DMS79 (cell line): ENCODE data around the gene NKD2.
"Not testable (repeated sequence)": the region's sequence is repeated elsewhere in the genome, so short reads cannot be mapped to it uniquely, and the experiment has no call there.

Source experiments
- DNase-seq: peaks from one replicate; lab custom pipeline; 2025; lab: John Stamatoyannopoulos, UW

NKD2 gene

DNA sequence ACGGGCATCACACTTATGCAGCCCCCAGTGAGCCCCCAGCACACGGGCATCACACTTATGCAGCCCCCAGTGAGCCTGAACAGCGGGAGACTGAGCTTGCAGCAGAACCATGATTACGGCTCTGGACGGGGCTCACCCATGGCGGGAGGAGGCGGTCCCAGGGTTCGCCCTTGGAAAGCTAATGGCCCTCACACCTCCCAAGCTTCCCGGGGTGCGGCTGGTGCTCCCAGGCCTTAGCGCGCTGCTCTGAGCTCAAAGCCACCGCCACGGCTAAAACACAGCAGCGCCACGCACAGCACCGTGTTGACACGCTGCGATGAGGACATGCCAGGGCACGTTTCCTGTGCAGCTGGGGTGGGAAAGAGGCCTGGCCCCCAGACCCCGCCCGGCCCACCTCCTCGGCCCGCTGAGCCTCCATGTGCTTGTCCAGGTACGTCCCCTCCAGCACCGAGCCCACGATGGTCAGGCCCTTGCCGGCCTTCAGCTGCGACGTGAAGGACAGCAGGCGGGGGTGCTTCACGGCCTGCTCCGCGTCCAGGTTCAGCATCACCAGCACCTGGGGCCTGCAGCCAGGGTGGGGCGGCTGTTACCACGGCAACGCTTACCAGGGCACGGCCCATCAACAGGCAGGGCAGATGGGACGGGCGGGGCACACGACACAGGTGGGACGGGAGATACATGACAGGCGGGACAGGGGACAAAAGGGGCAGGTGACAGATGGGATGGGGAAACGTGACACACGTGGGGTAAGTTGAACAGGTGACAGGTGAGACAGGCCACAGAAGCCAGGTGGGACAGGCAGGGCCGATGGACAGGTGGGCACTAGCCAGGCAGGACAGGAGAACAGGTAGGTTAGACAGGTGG is 64.9 kb downstream of the NKD2 start:
- DNase-seq, result no peak

DNA sequence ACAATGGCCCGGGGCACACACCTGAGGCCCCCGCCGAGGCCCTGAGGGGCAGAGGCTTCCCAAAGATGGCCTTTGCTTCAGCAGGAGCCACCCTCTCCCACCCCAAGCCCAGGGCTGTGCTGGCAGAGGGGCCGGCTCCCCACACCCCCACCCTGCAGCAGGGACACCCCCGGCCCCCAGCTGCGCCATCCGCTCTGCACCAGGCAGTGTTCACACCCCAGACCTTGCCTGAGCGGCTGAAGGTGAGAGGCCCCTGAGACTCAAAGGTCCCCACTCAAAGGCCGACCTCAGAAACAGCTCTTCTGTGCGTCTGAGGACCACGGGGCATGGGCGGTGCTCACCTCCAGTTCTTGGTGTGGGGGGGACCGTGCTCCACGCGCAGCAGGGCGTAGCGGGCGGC is 65.6 kb downstream of the NKD2 start:
- DNase-seq, result no peak

GRCh38 chr5:1074816-1075554 is 66.4 kb downstream of the NKD2 start:
- no peak for DNase-seq

DNA sequence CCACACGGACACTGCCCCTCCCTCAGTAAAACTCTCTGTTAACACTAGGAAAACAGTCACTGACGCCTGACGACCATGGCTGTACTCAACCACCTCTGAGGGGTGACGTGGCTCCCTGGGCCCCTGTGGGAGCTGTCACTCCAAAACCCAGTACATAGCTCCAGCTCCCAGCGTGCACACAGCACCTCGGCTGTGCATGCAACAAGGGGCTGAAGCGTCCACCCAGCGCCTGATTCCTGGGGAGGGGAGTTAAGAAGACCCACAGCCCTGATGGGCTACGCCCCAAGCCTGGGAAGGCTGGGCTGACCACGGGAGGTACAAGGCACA is 66.9 kb downstream of the NKD2 start:
- no peak for DNase-seq

DNA sequence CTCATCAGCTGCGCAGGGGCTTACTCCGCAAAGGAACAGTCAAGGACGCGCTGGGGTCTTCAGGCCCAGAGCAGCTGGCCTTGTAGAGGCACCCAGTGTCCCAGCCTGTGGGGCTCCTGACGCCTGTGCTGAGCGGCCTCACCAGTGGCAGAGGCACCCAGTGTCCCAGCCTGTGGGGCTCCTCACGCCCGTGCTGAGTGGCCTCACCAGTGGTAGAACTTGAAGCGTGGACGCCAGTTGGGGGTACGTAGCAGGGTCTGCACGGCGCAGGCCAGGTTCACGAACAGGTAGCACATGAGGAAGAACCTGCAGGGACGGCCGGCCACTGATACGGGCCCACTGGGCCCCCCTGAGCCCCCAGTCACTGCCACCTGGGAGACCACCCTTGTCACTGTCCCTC is 67.3 kb downstream of the NKD2 start:
- no peak for DNase-seq

- no peak for DNase-seq
Measured at GRCh38 chr5:1076406-1076805, 67.8 kb downstream of the NKD2 start.

DNA sequence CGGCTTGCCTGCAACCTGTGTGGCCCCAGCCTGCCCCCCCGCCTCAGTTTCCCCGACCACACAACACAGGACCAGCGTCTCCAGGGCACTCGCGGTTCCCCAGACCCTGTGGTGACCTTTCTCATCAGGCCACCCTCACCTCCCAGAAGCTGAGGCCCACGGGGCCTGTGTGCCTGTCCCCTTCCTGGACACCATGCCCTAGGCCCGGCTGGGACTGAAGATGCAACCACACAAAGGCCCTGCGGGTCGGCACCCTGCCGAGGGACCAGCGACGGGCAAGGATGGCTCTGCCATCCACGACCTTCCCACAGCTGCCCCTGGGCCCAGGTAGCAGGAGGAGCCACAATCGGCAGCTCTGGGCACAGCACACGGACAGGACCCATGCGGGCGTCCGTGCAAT is 68.4 kb downstream of the NKD2 start:
- DNase-seq, result no peak

DNA sequence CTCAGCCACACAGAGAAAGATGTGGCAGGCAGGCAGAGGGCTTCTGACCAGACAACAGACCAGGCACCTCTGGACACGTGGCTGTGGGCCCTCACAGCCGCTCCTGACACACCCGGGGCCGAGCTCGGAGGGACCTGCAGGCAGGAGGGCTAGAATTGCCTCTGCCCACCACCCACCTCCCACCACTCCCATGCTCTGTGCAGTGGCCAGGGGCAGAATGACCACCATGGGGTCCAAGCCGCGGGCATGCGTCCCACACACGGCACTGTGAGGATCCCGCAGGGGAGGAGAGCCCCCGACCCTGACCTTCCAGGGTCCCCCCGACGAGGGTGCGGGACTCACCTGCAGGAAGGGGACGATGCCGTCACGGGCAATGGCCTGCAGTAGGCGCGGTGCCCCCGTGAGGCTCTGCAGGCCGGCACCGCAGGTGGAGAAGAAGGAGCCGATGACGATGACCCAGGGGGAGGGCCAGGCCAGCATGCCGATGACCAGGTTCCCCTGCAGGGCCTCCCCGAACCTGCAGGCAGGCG is 69.0 kb downstream of the NKD2 start:
- no peak for DNase-seq

DNA sequence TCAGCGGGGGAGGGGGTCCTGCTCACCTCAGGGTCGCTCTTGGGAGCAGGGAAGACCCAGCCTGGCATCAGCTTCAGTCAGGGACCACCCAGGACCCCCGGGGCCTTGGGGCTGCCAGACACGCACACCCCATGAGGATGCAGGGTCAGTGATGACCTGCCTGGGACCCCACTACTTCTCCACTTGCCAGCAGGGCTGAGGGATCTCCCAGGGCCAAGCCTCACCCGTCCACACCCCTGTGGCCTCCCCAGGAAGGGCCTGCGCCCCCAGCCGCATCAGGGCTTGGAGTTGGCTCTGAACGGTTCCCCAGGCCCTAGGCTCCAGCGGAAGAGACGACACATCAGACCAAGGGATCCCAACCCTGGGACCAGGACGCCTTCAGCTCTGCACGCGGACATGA is 69.6 kb downstream of the NKD2 start:
- no peak for DNase-seq

DNA sequence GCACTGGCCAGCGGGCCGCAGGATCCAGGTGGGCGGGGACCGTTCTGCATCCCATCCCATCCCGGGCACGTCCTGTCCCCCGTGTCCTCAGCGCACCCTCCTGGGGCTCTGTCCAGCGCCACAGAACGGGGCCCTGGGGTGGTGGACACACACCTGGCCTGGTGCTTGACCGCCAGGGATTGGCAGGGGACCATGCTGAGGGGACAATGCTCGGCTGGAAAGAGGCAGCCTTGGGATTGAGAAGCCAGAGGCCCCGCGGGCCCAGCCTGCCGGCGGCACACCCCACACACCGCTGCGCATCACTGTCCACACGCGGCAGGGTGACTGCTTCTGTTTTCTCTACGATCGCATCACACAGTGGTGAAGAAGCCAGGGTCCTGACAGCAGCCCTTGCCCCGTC is 70.2 kb downstream of the NKD2 start:
- no peak for DNase-seq

- DNase-seq, result no peak
Measured at GRCh38 chr5:1079486-1079885, 70.9 kb downstream of the NKD2 start.

- no peak for DNase-seq
Measured at GRCh38 chr5:1079961-1080360, 71.4 kb downstream of the NKD2 start.

DNA sequence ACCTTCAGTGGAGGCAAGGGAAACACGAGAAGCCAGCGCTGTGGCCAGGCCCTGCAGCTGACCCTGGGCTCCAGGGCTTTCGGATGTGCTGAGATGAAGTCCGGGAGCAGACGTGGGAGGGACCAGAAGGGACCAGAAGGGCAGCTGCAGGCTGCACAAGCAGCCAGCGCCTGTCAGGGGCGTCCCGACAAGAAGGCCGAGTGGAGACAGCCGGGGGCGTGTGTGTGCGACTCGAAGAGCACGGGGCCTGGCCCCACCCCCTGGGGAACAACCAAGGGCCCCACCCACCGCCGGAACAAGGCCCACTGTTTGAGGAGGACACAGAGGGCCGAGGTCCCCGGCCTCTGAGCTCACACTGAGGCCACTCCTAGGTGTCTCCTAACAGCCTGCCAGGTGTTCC is 71.8 kb downstream of the NKD2 start:
- no peak for DNase-seq

GRCh38 chr5:1081519-1081918 is 72.9 kb downstream of the NKD2 start:
- DNase-seq, result no peak

- DNase-seq, result not testable (repeated sequence)
Measured at GRCh38 chr5:1083026-1083425, 74.4 kb downstream of the NKD2 start.

DNA sequence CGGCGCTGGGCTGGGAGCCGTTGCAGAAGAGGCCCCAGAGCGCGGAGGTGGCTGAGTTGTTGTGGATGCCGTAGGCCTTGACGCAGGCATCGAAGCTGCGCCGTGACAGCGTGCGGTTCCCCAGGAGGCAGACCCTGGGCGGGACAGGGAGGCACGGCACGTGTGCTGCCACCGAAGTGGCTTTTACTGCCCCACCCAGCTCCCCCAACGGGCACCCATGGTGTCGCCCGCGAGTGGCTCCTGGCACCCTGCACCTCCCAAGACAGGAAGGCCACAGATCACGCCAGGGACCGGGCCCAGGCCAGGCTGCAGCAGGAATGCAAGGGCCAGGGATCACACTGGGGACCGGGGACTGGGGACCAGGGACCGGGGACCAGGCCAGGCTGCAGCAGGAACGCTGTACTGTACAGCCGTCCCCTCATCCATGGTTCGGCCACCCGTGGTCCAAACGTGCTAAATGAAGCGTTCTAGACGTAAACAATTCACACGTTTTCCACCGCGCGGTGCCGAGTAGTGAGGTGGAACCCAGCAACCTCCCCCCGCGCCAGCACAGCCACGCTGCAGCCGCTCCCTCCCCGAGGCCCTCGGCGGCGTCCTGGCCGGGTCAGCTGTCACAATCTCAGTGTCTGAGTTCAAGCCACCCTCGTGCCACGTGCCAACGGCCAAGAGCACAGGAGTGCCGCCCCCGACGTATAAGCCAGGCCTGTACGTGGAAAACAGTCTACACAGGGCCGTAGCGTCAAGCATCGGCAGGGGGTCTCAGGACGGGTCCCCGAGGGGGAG is 75.4 kb downstream of the NKD2 start:
- DNase-seq, result no peak

DNA sequence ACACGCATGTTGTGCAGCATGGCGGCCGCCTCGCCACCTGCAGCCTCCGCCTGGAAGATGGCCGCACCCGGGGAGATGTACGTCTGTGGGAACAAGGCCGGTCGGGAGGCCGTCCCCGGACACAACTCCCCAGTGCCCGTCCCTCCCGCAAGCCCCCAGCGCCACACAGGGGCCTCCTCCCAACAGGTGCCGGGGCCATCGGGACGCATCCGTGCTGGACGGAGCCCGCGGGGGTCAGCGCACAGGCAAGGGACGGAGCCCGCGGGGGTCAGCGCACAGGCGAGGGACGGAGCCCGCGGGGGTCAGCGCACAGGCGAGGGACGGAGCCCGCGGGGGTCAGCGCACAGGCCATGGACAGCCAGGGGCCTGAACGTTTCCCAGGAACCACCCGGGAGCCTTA is 76.8 kb downstream of the NKD2 start:
- DNase-seq, result no peak

DNA sequence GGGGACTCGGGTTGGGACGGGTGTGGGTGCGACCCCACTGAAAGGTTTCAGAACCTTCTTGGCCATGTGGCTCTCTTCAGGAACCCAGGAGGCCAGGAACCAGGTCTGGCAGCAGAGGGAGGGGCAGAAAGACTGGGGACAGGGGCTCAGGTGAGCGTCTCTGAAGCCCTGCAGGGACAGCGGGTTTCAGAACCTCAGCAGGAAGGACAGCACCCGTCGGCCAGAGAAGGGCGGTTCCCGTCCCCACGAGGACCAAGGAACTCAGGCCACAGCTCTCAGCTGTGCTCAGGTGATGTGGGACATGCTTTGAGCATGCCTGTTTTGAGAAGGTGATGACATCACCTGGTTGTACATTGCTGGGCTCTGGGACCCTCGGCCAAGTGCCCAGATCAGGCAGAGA is 77.5 kb downstream of the NKD2 start:
- no peak for DNase-seq

- no peak for DNase-seq
Measured at GRCh38 chr5:1086871-1087270, 78.3 kb downstream of the NKD2 start.

DNA sequence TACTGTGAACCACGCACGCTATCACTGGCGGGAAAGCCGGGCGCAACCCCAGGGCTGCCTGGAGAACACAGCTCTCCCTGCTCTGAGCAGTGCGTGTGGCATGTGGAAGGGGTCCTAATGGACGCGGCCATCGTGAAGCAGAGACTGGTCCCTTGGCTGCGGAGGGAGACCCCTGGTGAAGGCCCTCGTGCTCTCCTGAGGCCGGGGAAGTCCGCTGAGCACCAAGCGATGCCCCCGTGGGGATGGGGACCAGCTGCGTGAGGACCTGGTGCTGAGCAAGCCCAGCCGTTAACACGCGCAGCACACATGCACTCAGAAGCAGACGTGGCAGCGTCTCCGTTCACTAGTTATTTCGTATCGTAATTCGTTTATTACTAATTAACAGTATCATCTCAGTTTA is 78.8 kb downstream of the NKD2 start:
- no peak for DNase-seq

- no peak for DNase-seq
Measured at GRCh38 chr5:1088031-1088430, 79.4 kb downstream of the NKD2 start.
